ENCODE results near the gene ERO1A.

DNA sequence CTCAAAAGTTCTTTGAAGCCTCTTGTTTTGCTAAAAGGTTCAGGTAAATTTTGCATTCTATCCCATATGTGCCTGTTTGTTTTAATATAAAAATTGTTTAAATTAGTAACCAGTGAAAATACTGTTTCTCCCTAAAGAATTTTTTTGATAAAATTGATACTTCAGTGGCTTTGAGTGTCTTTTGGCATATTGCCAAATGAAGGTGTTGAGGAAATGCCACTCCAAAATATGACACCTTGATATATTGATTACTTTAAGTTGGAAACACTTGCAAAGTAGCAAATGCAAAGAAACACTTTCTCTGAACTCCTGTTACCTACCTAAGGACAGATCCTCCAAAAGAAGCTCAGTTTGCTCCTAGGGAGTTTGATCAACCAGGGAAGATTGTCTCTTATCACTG, 43.1 kb upstream of the ERO1A start:
- TF ChIP-seq EZH2 (IDR thresholded peaks at IDR 0.05; ENCODE audit: low read length, unreplicated experiment) = no peak
- TF ChIP-seq, protein P1, sequence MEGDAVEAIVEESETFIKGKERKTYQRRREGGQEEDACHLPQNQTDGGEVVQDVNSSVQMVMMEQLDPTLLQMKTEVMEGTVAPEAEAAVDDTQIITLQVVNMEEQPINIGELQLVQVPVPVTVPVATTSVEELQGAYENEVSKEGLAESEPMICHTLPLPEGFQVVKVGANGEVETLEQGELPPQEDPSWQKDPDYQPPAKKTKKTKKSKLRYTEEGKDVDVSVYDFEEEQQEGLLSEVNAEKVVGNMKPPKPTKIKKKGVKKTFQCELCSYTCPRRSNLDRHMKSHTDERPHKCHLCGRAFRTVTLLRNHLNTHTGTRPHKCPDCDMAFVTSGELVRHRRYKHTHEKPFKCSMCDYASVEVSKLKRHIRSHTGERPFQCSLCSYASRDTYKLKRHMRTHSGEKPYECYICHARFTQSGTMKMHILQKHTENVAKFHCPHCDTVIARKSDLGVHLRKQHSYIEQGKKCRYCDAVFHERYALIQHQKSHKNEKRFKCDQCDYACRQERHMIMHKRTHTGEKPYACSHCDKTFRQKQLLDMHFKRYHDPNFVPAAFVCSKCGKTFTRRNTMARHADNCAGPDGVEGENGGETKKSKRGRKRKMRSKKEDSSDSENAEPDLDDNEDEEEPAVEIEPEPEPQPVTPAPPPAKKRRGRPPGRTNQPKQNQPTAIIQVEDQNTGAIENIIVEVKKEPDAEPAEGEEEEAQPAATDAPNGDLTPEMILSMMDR (conservative IDR thresholded peaks at IDR 0.05; ENCODE audit: low read depth, low read length) = no peak

All from PC-3 (cell line).